ENCODE results near the gene FAM72A. TPM values are rescaled to one million over a fixed set of nuclear protein-coding genes. Genes with fewer than 3 reads are reported as not detected.
"Not testable (repeated sequence)": the region's sequence is repeated elsewhere in the genome, so short reads cannot be mapped to it uniquely, and the experiment has no call there.

The FAM72A gene
- 1 to 10 TPM; 1.9 to 2.5 TPM for total RNA-seq
- long read RNA-seq, partial matches to known transcripts: 0 of 2 reads
- long read RNA-seq, other reads (novel, unspliced or antisense): 0 of 2 reads

- peak; percentile 95 to 99 for DNase-seq
- intact Hi-C loops (cut with DNase I, micrococcal nuclease): not testable (repeated sequence)
Measured at GRCh38 chr1:206202789-206203363, at the start of gene FAM72A. Gene FAM72A (minus strand): TSS chr1:206202839. CDS start chr1:206202025, 814 bp downstream.

GRCh38 chr1:206250953-206251681 is 48.5 kb upstream of the FAM72A start:
- DNase-seq; ATAC-seq; intact Hi-C loops (cut with DNase I, micrococcal nuclease): not testable (repeated sequence)

More at GRCh38 chr1:206202789-206203363, at the start of gene FAM72A:
- peak; percentile 85 for ATAC-seq

DNA sequence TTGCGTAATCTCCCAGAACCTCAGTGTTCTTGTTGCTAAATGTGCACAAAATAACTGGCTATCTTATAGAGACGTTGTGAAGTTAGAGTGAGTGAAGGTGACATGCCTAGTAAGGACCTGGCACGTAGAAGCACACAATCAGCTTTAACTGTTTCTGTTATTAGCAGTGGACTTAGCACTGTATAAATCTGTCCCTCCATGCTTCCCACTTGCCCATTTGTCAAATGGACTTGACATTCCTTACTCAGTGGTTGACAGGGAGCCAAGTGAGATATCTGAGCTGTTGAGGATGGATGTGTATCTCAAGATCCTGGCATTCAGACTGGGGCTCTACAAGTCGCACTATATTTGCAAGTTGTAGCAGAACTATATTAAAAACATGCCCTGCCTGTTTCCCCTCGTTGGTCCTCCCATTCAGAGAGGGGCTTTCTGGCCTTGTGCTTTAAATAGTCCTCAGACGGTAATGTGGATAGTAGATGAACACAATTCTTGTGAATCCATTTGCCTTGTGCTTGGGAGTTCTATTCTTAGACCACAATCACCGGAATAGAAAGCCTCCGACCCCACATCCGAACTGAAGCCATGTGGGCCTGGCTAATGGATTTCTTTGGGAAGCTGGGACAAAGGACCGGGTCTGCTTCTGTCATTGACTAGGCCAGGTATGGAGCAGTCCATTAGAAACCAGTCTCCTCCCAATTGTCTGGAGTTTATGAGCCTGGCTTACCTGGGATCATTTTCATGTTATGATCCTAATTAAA is 43.7 kb upstream of the FAM72A start:
- ATAC-seq: peak; percentile 59
- intact Hi-C loops (cut with DNase I, micrococcal nuclease); DNase-seq: not testable (repeated sequence)

- intact Hi-C loops (cut with DNase I, micrococcal nuclease); DNase-seq; ATAC-seq: not testable (repeated sequence)
Measured at GRCh38 chr1:206245479-206245878, 42.8 kb upstream of the FAM72A start.

GRCh38 chr1:206243335-206243734 is 40.7 kb upstream of the FAM72A start:
- DNase-seq; intact Hi-C loops (cut with DNase I, micrococcal nuclease): not testable (repeated sequence)
- peak; percentile 24 for ATAC-seq

DNA sequence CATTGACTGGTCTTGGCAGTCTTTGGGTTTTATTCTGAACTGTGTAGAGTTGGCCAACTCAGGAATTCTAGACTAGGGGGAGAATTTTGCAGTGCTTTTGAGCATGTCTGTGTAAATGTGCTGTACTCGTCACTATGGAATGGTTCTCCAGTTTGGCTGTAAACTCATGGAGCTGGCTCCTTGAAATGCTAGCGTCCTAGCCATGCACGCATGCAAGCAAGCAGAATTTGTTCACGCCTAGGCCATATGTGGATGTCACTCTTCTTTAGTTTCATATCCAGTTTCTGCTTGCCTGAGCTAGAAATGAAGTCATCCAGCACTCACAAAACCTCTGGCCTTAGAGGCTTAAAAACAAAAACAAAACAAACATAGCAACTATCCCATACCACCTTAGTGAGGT is 37.6 kb upstream of the FAM72A start:
- ATAC-seq; intact Hi-C loops (cut with DNase I, micrococcal nuclease); DNase-seq: not testable (repeated sequence)

DNA sequence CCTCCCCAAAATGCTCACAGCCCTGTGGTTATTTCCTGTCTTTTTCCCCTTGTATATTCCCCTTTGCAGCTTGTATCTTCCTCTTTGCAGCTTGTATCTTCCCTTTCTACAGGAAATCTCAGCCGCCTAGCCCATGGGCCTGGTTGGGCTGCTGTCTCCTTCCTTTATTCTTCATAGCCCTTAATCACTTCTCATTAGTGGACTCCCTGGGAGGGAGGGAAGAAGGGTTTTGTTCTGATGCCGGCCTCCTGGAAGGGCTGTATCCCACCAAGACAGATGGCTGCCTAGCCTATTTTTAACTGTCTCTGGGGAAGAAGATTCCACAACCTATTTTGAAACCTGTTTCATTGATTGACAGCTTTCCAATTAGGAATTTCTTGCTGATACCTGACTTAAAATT is 32.6 kb upstream of the FAM72A start:
- ATAC-seq; intact Hi-C loops (cut with DNase I, micrococcal nuclease); DNase-seq: not testable (repeated sequence)

DNA sequence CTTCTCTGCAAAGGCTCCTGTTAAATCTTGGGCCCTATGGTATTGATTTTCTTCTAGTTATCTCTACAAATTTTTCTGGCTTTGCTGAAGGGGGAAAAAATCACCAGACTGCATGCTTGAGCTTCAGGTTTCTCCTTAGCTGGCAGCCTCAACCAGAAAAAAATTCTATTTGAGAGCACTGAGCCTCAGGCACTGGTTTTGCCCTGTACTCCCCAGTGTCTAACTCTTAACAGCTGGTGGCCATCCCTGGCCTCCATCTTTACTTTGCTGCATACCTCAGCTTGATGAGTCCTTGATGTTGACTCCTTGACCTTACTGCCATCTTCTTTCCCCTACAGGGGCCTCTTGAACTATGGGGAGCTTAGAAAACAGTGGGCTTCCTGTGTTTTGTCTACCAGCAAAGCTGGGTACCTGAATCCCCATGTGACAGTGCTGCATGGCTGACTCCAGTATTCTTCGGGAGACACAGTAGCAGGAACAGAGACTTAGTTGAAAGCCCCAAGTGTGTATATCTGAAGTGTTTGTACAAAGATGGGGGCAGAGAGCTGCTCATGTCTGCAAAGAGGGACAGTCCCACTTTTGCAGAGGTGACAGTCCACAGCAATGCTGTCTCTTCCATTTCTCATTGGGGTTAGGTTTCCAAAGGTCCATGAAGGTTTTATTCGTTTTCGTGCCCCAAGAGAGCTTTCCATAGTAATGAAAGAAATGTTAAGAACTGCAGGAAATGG is 31.7 kb upstream of the FAM72A start:
- ATAC-seq; DNase-seq; intact Hi-C loops (cut with DNase I, micrococcal nuclease): not testable (repeated sequence)

GRCh38 chr1:206232970-206233645 is 30.5 kb upstream of the FAM72A start:
- ATAC-seq: peak; percentile 64
- DNase-seq; intact Hi-C loops (cut with DNase I, micrococcal nuclease): not testable (repeated sequence)

- intact Hi-C loops (cut with DNase I, micrococcal nuclease); ATAC-seq; DNase-seq: not testable (repeated sequence)
Measured at GRCh38 chr1:206231989-206232388, 29.4 kb upstream of the FAM72A start.

GRCh38 chr1:206229286-206229685 is 26.6 kb upstream of the FAM72A start:
- ATAC-seq; intact Hi-C loops (cut with DNase I, micrococcal nuclease); DNase-seq: not testable (repeated sequence)

GRCh38 chr1:206226886-206227285 is 24.2 kb upstream of the FAM72A start:
- DNase-seq; intact Hi-C loops (cut with DNase I, micrococcal nuclease); ATAC-seq: not testable (repeated sequence)

DNA sequence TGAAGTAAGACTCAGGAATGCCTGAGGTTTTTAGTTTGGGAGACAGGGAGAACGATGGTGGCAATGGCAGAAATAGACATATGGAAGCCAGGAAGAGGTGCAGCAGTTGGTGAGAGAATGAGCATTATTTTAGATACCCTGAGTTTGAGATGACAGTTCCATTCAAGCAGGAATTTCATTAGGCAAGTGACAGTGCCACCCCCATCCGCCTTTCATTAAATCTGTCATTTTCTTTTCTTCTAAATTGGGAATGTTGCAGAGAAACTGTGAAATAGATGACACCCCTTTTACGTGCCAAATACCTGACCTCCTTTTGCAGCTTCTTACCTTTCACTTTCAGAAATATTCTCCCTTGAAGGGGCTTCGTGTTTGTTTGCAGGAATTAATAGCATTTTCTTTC is 22.7 kb upstream of the FAM72A start:
- intact Hi-C loops (cut with DNase I, micrococcal nuclease); DNase-seq; ATAC-seq: not testable (repeated sequence)

- intact Hi-C loops (cut with DNase I, micrococcal nuclease); DNase-seq; ATAC-seq: not testable (repeated sequence)
Measured at GRCh38 chr1:206224190-206224776, 21.6 kb upstream of the FAM72A start.

DNA sequence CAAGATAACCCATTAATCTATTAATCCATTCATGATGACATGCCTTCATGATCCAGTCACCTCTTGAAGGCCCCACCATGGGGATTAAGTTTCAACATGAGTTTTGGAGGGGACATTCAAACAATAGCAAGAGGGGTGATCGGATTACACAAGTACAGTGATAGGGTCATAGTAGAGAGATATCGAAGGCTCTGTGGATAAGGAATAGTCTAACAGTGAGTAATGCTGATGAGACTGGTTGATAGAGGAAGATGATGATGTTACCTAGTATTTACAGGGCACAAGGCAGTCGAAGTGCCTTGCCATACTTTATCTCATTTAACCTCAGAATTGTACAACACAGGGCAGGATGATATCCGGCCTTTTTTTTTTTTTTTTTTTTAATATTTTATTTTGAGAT is 18.9 kb upstream of the FAM72A start:
- ATAC-seq; intact Hi-C loops (cut with DNase I, micrococcal nuclease); DNase-seq: not testable (repeated sequence)

DNA sequence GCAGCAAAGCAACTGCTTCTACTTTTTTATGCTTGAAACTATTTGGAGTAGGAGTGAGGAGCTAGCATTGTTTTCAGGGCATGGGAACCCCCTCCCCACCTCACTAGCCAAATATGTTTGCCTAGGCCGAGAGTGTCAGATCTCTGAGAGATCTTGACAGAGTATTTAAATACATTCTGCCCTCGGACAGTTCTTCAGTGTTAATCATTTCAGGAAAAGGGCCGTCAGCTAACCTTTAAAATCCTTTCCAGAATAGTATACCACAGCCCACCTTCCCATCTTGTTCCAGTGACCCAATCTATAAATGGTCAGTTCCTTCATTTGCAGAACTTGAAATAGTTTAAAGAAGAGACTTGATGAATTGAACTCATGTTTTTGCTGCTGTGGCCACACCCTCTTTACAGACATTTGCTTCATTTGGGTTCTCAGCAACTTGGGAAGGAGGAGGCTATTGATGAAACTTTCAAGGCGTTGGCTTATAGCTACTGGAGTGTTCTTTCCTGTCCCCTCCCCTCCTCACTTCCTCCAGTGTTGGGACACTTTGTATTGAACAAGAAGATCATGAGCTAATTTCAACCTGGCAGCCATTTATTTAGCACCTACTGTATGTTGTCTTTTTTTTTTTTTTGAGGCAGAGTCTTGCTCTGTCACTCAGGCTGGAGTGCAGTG is 17.8 kb upstream of the FAM72A start:
- DNase-seq; ATAC-seq; intact Hi-C loops (cut with DNase I, micrococcal nuclease): not testable (repeated sequence)

All from left colon (tissue), 2 donors.